ENCODE measurements around the gene NUP214.

Gene NUP214

GRCh38 chr9:131092548-131093440 lies 32.6 kb upstream of the NUP214 start:
- Histone ChIP-seq H3K36me3 (ENCODE audit: control insufficient read depth in 4 of 4, insufficient read depth in 4 of 4, low read length in 3 of 4) (no peaks in the 10 kb centered on the region), H3K9me3 (ENCODE audit: control extremely low read depth in 1 of 5, control insufficient read depth in 4 of 5, insufficient read depth in 2 of 5, low read depth in 1 of 5, low read length in 4 of 5) (no peaks in the 10 kb centered on the region), H3K27ac (ENCODE audit: insufficient read depth in 1 of 2, low read depth in 1 of 2, low read length in 2 of 2, poor library complexity in 1 of 2, severe bottlenecking in 2 of 2) (no peak overlapping the region), H3K4me1 (ENCODE audit: control extremely low read depth in 1 of 4, control insufficient read depth in 4 of 4, insufficient read depth in 4 of 4, low read length in 3 of 4) (peaks cover 0 to 16% (median 14%) of the 10 kb centered on the region in 4 experiments), H3K27me3 (replicated peaks in 2 of 5; ENCODE audit: control insufficient read depth in 4 of 5, insufficient read depth in 5 of 5, low read length in 4 of 5) (peaks cover 0 to 17% (median 14%) of the 10 kb centered on the region in 5 experiments), H3K4me3 (ENCODE audit: control insufficient read depth in 1 of 7, extremely low read depth in 1 of 7, insufficient read depth in 4 of 7, low read depth in 2 of 7, low read length in 6 of 7) (no peak overlapping the region)
- 95% methylated on average over 18 of the region's 24 CpGs for WGBS (ENCODE audit: insufficient coverage)
- ChIA-PET CTCF (no interaction called here), POLR2A (no interaction called here)
- no peak for DNase-seq

GRCh38 chr9:131094015-131094414 lies 31.4 kb upstream of the NUP214 start:
- Histone ChIP-seq H3K27ac (ENCODE audit: insufficient read depth in 1 of 2, low read depth in 1 of 2, low read length in 2 of 2, poor library complexity in 1 of 2, severe bottlenecking in 2 of 2) (no peak overlapping the region), H3K27me3 (replicated peaks in 2 of 5; ENCODE audit: control insufficient read depth in 4 of 5, insufficient read depth in 5 of 5, low read length in 4 of 5) (peaks cover 0 to 17% (median 15%) of the 10 kb centered on the region in 5 experiments), H3K36me3 (ENCODE audit: control insufficient read depth in 4 of 4, insufficient read depth in 4 of 4, low read length in 3 of 4) (no peaks in the 10 kb centered on the region), H3K4me3 (ENCODE audit: control insufficient read depth in 1 of 7, extremely low read depth in 1 of 7, insufficient read depth in 4 of 7, low read depth in 2 of 7, low read length in 6 of 7) (no peak overlapping the region), H3K4me1 (ENCODE audit: control extremely low read depth in 1 of 4, control insufficient read depth in 4 of 4, insufficient read depth in 4 of 4, low read length in 3 of 4) (peaks cover 0 to 16% (median 14%) of the 10 kb centered on the region in 4 experiments), H3K9me3 (ENCODE audit: control extremely low read depth in 1 of 5, control insufficient read depth in 4 of 5, insufficient read depth in 2 of 5, low read depth in 1 of 5, low read length in 4 of 5) (no peaks in the 10 kb centered on the region)
- CTCF ChIA-PET, result interaction anchor here (0.7 to 1.4 kb wide), 3 partner anchors 16 to 76 kb away, joined by 3 read pairs; no protein-coding TSS in a partner anchor
- DNase-seq, result no peak
- 86% methylated on average over 3 of the region's 5 CpGs for WGBS (ENCODE audit: insufficient coverage)
- POLR2A ChIA-PET, result no interaction called here

- ChIA-PET CTCF (interaction anchor here (0.9 to 1.4 kb wide), 4 partner anchors 11 to 77 kb away, joined by 3 to 5 read pairs (median 3); no protein-coding TSS in a partner anchor), POLR2A (interaction anchor here (0.6 kb wide), 1 partner anchor 121 kb away, joined by 3 read pairs; no protein-coding TSS in a partner anchor)
- no peak overlapping the region for H3K4me3 ChIP-seq (ENCODE audit: control insufficient read depth in 1 of 7, extremely low read depth in 1 of 7, insufficient read depth in 4 of 7, low read depth in 2 of 7, low read length in 6 of 7)
- H3K36me3 ChIP-seq (ENCODE audit: control insufficient read depth in 4 of 4, insufficient read depth in 4 of 4, low read length in 3 of 4), result no peaks in the 10 kb centered on the region
- peaks cover 0 to 17% (median 15%) of the 10 kb centered on the region in 5 experiments for H3K27me3 ChIP-seq (replicated peaks in 2 of 5; ENCODE audit: control insufficient read depth in 4 of 5, insufficient read depth in 5 of 5, low read length in 4 of 5)
- H3K9me3 ChIP-seq (ENCODE audit: control extremely low read depth in 1 of 5, control insufficient read depth in 4 of 5, insufficient read depth in 2 of 5, low read depth in 1 of 5, low read length in 4 of 5), result no peaks in the 10 kb centered on the region
- peaks cover 0 to 16% (median 14%) of the 10 kb centered on the region in 4 experiments for H3K4me1 ChIP-seq (ENCODE audit: control extremely low read depth in 1 of 4, control insufficient read depth in 4 of 4, insufficient read depth in 4 of 4, low read length in 3 of 4)
- no peak for DNase-seq
- WGBS (ENCODE audit: insufficient coverage), result 91% methylated on average over 11 of the region's 12 CpGs
- H3K27ac ChIP-seq (ENCODE audit: insufficient read depth in 1 of 2, low read depth in 1 of 2, low read length in 2 of 2, poor library complexity in 1 of 2, severe bottlenecking in 2 of 2), result no peak overlapping the region
Observed at GRCh38 chr9:131094622-131095021, 30.8 kb upstream of the NUP214 start.

- no peak for DNase-seq
- 62% methylated on average over 10 of the region's 16 CpGs for WGBS (ENCODE audit: insufficient coverage)
- H3K9me3 ChIP-seq (ENCODE audit: control extremely low read depth in 1 of 5, control insufficient read depth in 4 of 5, insufficient read depth in 2 of 5, low read depth in 1 of 5, low read length in 4 of 5), result no peaks in the 10 kb centered on the region
- H3K27me3 ChIP-seq (replicated peaks in 2 of 5; ENCODE audit: control insufficient read depth in 4 of 5, insufficient read depth in 5 of 5, low read length in 4 of 5), result peaks cover 0 to 17% (median 15%) of the 10 kb centered on the region in 5 experiments
- ChIA-PET POLR2A (no interaction called here), CTCF (interaction anchor here (1.0 to 1.4 kb wide), 2 partner anchors 10 to 12 kb away, joined by 3 to 5 read pairs; no protein-coding TSS in a partner anchor)
- no peak overlapping the region for H3K27ac ChIP-seq (ENCODE audit: insufficient read depth in 1 of 2, low read depth in 1 of 2, low read length in 2 of 2, poor library complexity in 1 of 2, severe bottlenecking in 2 of 2)
- peak overlapping the region; percentile 11 to 71 (median 52) for H3K4me3 ChIP-seq (ENCODE audit: control insufficient read depth in 1 of 7, extremely low read depth in 1 of 7, insufficient read depth in 4 of 7, low read depth in 2 of 7, low read length in 6 of 7)
- H3K36me3 ChIP-seq (ENCODE audit: control insufficient read depth in 4 of 4, insufficient read depth in 4 of 4, low read length in 3 of 4), result no peaks in the 10 kb centered on the region
- H3K4me1 ChIP-seq (ENCODE audit: control extremely low read depth in 1 of 4, control insufficient read depth in 4 of 4, insufficient read depth in 4 of 4, low read length in 3 of 4), result peaks cover 0 to 16% (median 14%) of the 10 kb centered on the region in 4 experiments
Observed at GRCh38 chr9:131095666-131096268, 29.6 kb upstream of the NUP214 start.

GRCh38 chr9:131096269-131097125 lies 28.9 kb upstream of the NUP214 start, which contains the start of gene AIF1L:
TSS of gene AIF1L (plus strand) at chr9:131096531. CDS start at chr9:131096630, 99 bp downstream.
- Histone ChIP-seq H3K36me3 (ENCODE audit: control insufficient read depth in 4 of 4, insufficient read depth in 4 of 4, low read length in 3 of 4) (no peaks in the 10 kb centered on the region), H3K4me3 (ENCODE audit: control insufficient read depth in 1 of 7, extremely low read depth in 1 of 7, insufficient read depth in 4 of 7, low read depth in 2 of 7, low read length in 6 of 7) (peak within 1 kb of the TSS; percentile 36 to 78 (median 70)), H3K27me3 (replicated peaks in 2 of 5; ENCODE audit: control insufficient read depth in 4 of 5, insufficient read depth in 5 of 5, low read length in 4 of 5) (peaks cover 0 to 17% (median 15%) of the 10 kb centered on the region in 5 experiments), H3K9me3 (ENCODE audit: control extremely low read depth in 1 of 5, control insufficient read depth in 4 of 5, insufficient read depth in 2 of 5, low read depth in 1 of 5, low read length in 4 of 5) (no peaks in the 10 kb centered on the region), H3K27ac (ENCODE audit: insufficient read depth in 1 of 2, low read depth in 1 of 2, low read length in 2 of 2, poor library complexity in 1 of 2, severe bottlenecking in 2 of 2) (no peak within 1 kb of the TSS), H3K4me1 (ENCODE audit: control extremely low read depth in 1 of 4, control insufficient read depth in 4 of 4, insufficient read depth in 4 of 4, low read length in 3 of 4) (peaks cover 0 to 16% (median 14%) of the 10 kb centered on the region in 4 experiments)
- CTCF ChIA-PET, result interaction anchor here (1.0 to 1.1 kb wide), 2 partner anchors 9 to 12 kb away, joined by 3 read pairs; no protein-coding TSS in a partner anchor
- POLR2A ChIA-PET, result no interaction called here
- under 1% methylated on average over 72 of the region's 99 CpGs for WGBS (ENCODE audit: insufficient coverage)
- DNase-seq, result peak; percentile 71 to 86 (median 85)

GRCh38 chr9:131097126-131097947 lies 28.0 kb upstream of the NUP214 start:
- 53% methylated on average over 15 of the region's 19 CpGs for WGBS (ENCODE audit: insufficient coverage)
- H3K4me3 ChIP-seq (ENCODE audit: control insufficient read depth in 1 of 7, extremely low read depth in 1 of 7, insufficient read depth in 4 of 7, low read depth in 2 of 7, low read length in 6 of 7), result peak overlapping the region in 6 of 7 experiments; percentile 36 to 78 (median 70)
- H3K9me3 ChIP-seq (ENCODE audit: control extremely low read depth in 1 of 5, control insufficient read depth in 4 of 5, insufficient read depth in 2 of 5, low read depth in 1 of 5, low read length in 4 of 5), result no peaks in the 10 kb centered on the region
- POLR2A ChIA-PET, result no interaction called here
- H3K4me1 ChIP-seq (ENCODE audit: control extremely low read depth in 1 of 4, control insufficient read depth in 4 of 4, insufficient read depth in 4 of 4, low read length in 3 of 4), result peaks cover 0 to 16% (median 14%) of the 10 kb centered on the region in 4 experiments
- no peak overlapping the region for H3K27ac ChIP-seq (ENCODE audit: insufficient read depth in 1 of 2, low read depth in 1 of 2, low read length in 2 of 2, poor library complexity in 1 of 2, severe bottlenecking in 2 of 2)
- H3K36me3 ChIP-seq (ENCODE audit: control insufficient read depth in 4 of 4, insufficient read depth in 4 of 4, low read length in 3 of 4), result no peaks in the 10 kb centered on the region
- CTCF ChIA-PET, result interaction anchor here (1.0 to 1.1 kb wide), 2 partner anchors 10 to 15 kb away, joined by 3 to 4 read pairs; no protein-coding TSS in a partner anchor
- no peak for DNase-seq
- peaks cover 0 to 17% (median 15%) of the 10 kb centered on the region in 5 experiments for H3K27me3 ChIP-seq (replicated peaks in 2 of 5; ENCODE audit: control insufficient read depth in 4 of 5, insufficient read depth in 5 of 5, low read length in 4 of 5)
